ENCODE measurements around the gene MAPKAPK3. TPM values are rescaled to one million over a fixed set of nuclear protein-coding genes. Genes with fewer than 3 reads are reported as not detected.
A peak's percentile ranks its signal among the peaks of the same experiment; 100 is the strongest.

The MAPKAPK3 gene
- polyA plus RNA-seq, 1 donor from 2014 or later = 4.3 TPM

- Histone ChIP-seq H3K27ac (ENCODE audit: low read length) (peak within 1 kb of the TSS; percentile 81), H3F3A (ENCODE audit: insufficient read depth, low read length, poor library complexity, severe bottlenecking) (no peaks in the 10 kb centered on the region), H3K27me3 (ENCODE audit: insufficient read depth, low read depth, low read length) (no peaks in the 10 kb centered on the region), H3K79me2 (replicated peaks; ENCODE audit: insufficient read depth, low read length) (no peaks in the 10 kb centered on the region), H4K20me1 (ENCODE audit: insufficient read depth) (no peaks in the 10 kb centered on the region), H3K9me2 (ENCODE audit: insufficient read depth, low read length) (no peaks in the 10 kb centered on the region), H2AFZ (ENCODE audit: low read depth, low read length) (peak within 1 kb of the TSS; percentile 99), H3K4me3 (ENCODE audit: low read length) (peak within 1 kb of the TSS; percentile 93), H3K36me3 (ENCODE audit: insufficient read depth, low read length) (no peaks in the 10 kb centered on the region), H3K9ac (ENCODE audit: low read length) (peak within 1 kb of the TSS; percentile 87), H3K9me3 (ENCODE audit: low read length) (no peaks in the 10 kb centered on the region), H3K4me2 (ENCODE audit: low read length) (peak within 1 kb of the TSS; percentile 81)
- TF ChIP-seq EZH2 (IDR thresholded peaks at IDR 0.05; ENCODE audit: borderline replicate concordance, insufficient read depth, low read length, poor library complexity, severe bottlenecking) (no peak), MXI1 (conservative IDR thresholded peaks at IDR 0.05; ENCODE audit: poor library complexity, severe bottlenecking) (peak; percentile 83), CTCF (IDR thresholded peaks at IDR 0.05; ENCODE audit: poor library complexity, severe bottlenecking) (peak; percentile 12), TAF1 (IDR thresholded peaks at IDR 0.05; ENCODE audit: low read depth) (peak; percentile 72), EP300 (conservative IDR thresholded peaks at IDR 0.05; ENCODE audit: poor library complexity, severe bottlenecking) (peak; percentile 74), RAD21 (conservative IDR thresholded peaks at IDR 0.05) (peak; percentile 22), SMC3 (conservative IDR thresholded peaks at IDR 0.05; ENCODE audit: poor library complexity) (peak; percentile 45), POLR2AphosphoS5 (IDR thresholded peaks at IDR 0.05) (peak; percentile 96)
- TF ChIP-seq, protein P1, sequence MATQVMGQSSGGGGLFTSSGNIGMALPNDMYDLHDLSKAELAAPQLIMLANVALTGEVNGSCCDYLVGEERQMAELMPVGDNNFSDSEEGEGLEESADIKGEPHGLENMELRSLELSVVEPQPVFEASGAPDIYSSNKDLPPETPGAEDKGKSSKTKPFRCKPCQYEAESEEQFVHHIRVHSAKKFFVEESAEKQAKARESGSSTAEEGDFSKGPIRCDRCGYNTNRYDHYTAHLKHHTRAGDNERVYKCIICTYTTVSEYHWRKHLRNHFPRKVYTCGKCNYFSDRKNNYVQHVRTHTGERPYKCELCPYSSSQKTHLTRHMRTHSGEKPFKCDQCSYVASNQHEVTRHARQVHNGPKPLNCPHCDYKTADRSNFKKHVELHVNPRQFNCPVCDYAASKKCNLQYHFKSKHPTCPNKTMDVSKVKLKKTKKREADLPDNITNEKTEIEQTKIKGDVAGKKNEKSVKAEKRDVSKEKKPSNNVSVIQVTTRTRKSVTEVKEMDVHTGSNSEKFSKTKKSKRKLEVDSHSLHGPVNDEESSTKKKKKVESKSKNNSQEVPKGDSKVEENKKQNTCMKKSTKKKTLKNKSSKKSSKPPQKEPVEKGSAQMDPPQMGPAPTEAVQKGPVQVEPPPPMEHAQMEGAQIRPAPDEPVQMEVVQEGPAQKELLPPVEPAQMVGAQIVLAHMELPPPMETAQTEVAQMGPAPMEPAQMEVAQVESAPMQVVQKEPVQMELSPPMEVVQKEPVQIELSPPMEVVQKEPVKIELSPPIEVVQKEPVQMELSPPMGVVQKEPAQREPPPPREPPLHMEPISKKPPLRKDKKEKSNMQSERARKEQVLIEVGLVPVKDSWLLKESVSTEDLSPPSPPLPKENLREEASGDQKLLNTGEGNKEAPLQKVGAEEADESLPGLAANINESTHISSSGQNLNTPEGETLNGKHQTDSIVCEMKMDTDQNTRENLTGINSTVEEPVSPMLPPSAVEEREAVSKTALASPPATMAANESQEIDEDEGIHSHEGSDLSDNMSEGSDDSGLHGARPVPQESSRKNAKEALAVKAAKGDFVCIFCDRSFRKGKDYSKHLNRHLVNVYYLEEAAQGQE (IDR thresholded peaks at IDR 0.05; ENCODE audit: borderline replicate concordance) = peak; percentile 72
Observed at GRCh38 chr3:50568947-50569749, 47.8 kb upstream of the MAPKAPK3 start, which contains the start of gene HEMK1. TSS of gene HEMK1 (plus strand) at chr3:50569522. CDS start at chr3:50571105, 1,583 bp downstream.

- Histone ChIP-seq H3K27me3 (ENCODE audit: insufficient read depth, low read depth, low read length) (no peaks in the 10 kb centered on the region), H3K9ac (ENCODE audit: low read length) (no peak overlapping the region), H3K4me2 (ENCODE audit: low read length) (no peak overlapping the region), H3K79me2 (replicated peaks; ENCODE audit: insufficient read depth, low read length) (no peaks in the 10 kb centered on the region), H3K9me3 (ENCODE audit: low read length) (no peaks in the 10 kb centered on the region), H3K9me2 (ENCODE audit: insufficient read depth, low read length) (no peaks in the 10 kb centered on the region), H3F3A (ENCODE audit: insufficient read depth, low read length, poor library complexity, severe bottlenecking) (no peaks in the 10 kb centered on the region), H3K36me3 (ENCODE audit: insufficient read depth, low read length) (no peaks in the 10 kb centered on the region), H2AFZ (ENCODE audit: low read depth, low read length) (no peak overlapping the region), H4K20me1 (ENCODE audit: insufficient read depth) (no peaks in the 10 kb centered on the region), H3K27ac (ENCODE audit: low read length) (no peak overlapping the region), H3K4me3 (ENCODE audit: low read length) (peak overlapping the region; percentile 93)
- TF ChIP-seq POLR2AphosphoS5 (IDR thresholded peaks at IDR 0.05) = no peak
- no peak for TF ChIP-seq MXI1 (conservative IDR thresholded peaks at IDR 0.05; ENCODE audit: poor library complexity, severe bottlenecking)
- no peak for TF ChIP-seq TAF1 (IDR thresholded peaks at IDR 0.05; ENCODE audit: low read depth)
- TF ChIP-seq EZH2 (IDR thresholded peaks at IDR 0.05; ENCODE audit: borderline replicate concordance, insufficient read depth, low read length, poor library complexity, severe bottlenecking) = no peak
- TF ChIP-seq, protein P1 (IDR thresholded peaks at IDR 0.05; ENCODE audit: borderline replicate concordance) = no peak
- TF ChIP-seq EP300 (conservative IDR thresholded peaks at IDR 0.05; ENCODE audit: poor library complexity, severe bottlenecking) = no peak
- no peak for TF ChIP-seq SMC3 (conservative IDR thresholded peaks at IDR 0.05; ENCODE audit: poor library complexity)
- TF ChIP-seq CTCF (IDR thresholded peaks at IDR 0.05; ENCODE audit: poor library complexity, severe bottlenecking) = no peak
Observed at GRCh38 chr3:50570508-50571279, 46.3 kb upstream of the MAPKAPK3 start.
